K562 (cell line): ENCODE data around the gene ZNF778. TPM values are rescaled to one million over a fixed set of nuclear protein-coding genes. Genes with fewer than 3 reads are reported as not detected.
"Not testable (repeated sequence)": the region's sequence is repeated elsewhere in the genome, so short reads cannot be mapped to it uniquely, and the experiment has no call there.

Experiments used
- ATAC-seq: fragments of 200-7000 bp; cut with Tn5 transposase; 3 replicates; pipeline ENCODE4 v1.9.1; 2020; ENCODE audit warnings: moderate library complexity
- BruUV-seq: library from RNA; stranded (reverse); fragments of 400-500 nt; replicated peaks from 2 replicates; lab custom pipeline; 2021; lab: Mats Ljungman, UMichigan
- CTCF ChIA-PET: fragments of 300-600 bp; formaldehyde crosslinking; extraction: SDS; loops from one replicate; lab custom pipeline; 2021; ENCODE audit warnings: low intra/inter-chr PET ratio; lab: Yijun Ruan, JAX
- POLR2A ChIA-PET: fragments of 300-600, 350-650 bp; sonication (Branson Sonifier 250); formaldehyde crosslinking; extraction: SDS; loops from one replicate; lab custom pipeline; 2021; ENCODE audit warnings: antibody characterized with exemption, inconsistent platforms; lab: Yijun Ruan, JAX
- DNase-seq, 4 experiments: peaks; one replicate each; pipeline versions ENCODE4 v3.0.0 to v3.0.0-alpha.2; 2011 to 2018; ENCODE audit warnings: low spot score in 3 of 4, mixed read lengths in 3 of 4; ENCODE audit errors: extremely low read depth in 1 of 4
- FAIRE-seq: peaks from 2 replicates; lab custom pipeline; 2011; peaks lifted over from hg19 to GRCh38; lab: Jason Lieb, UNC
- H2AFZ ChIP-seq: 2 replicates; pipeline ENCODE4 v1.6.0; 2011; ENCODE audit warnings: low read depth, low read length, control low read depth, inconsistent platforms
- H3K27ac ChIP-seq: fragments of 200-600 bp; 3 replicates; pipeline ENCODE4 v1.8.0; 2011; ENCODE audit warnings: low read depth, mild to moderate bottlenecking, control low read depth, inconsistent platforms, low read length, moderate library complexity, mixed read lengths; ENCODE audit errors: extremely low read depth
- H3K27me3 ChIP-seq, 2 experiments: fragments of 300-600 bp in 1 of 2; 2 replicates in 1 of 2; 3 replicates in 1 of 2; pipeline versions ENCODE4 v1.6.0 to v1.8.0; 2011; ENCODE audit warnings: inconsistent platforms in 2 of 2, low read length in 2 of 2, mild to moderate bottlenecking in 1 of 2, mixed read lengths in 1 of 2, moderate library complexity in 1 of 2; ENCODE audit not compliant: control insufficient read depth in 2 of 2, insufficient read depth in 2 of 2
- H3K36me3 ChIP-seq: fragments of 300-600 bp; 3 replicates; pipeline ENCODE4 v1.8.0; 2011; ENCODE audit warnings: mild to moderate bottlenecking, low read length, inconsistent platforms; ENCODE audit not compliant: control insufficient read depth, insufficient read depth
- H3K4me1 ChIP-seq, 2 experiments: fragments of 200-600 bp in 1 of 2; replicated peaks in 1 of 2; 2 replicates in 1 of 2; 3 replicates in 1 of 2; pipeline versions ENCODE4 v1.5.1 to v1.8.0; 2011; ENCODE audit warnings: inconsistent platforms in 2 of 2, low read length in 2 of 2, mild to moderate bottlenecking in 1 of 2, mixed read lengths in 1 of 2, moderate library complexity in 1 of 2; ENCODE audit not compliant: control insufficient read depth in 2 of 2, insufficient read depth in 2 of 2
- H3K4me2 ChIP-seq: 2 replicates; pipeline ENCODE4 v1.6.1; 2011; ENCODE audit warnings: low read length, control low read depth, inconsistent platforms, mixed read lengths; ENCODE audit not compliant: insufficient read depth
- H3K4me3 ChIP-seq: fragments of 200-600 bp; sonication (generic), shearing (Covaris generic); 2 replicates; pipeline ENCODE4 v1.5.1; 2016; ENCODE audit warnings: control low read depth, inconsistent platforms
- H3K79me2 ChIP-seq: fragments of 200-600 bp; 3 replicates; pipeline ENCODE4 v1.8.0; 2011; ENCODE audit warnings: low read length, inconsistent platforms; ENCODE audit not compliant: control insufficient read depth, insufficient read depth
- H3K9ac ChIP-seq, 2 experiments: 2 replicates each; pipeline versions ENCODE4 v1.6.0 to v1.6.1; 2011; ENCODE audit warnings: low read depth in 2 of 2, low read length in 2 of 2, control low read depth in 1 of 2, inconsistent platforms in 1 of 2, mild to moderate bottlenecking in 1 of 2, mixed read lengths in 1 of 2; ENCODE audit not compliant: insufficient read depth in 1 of 2
- H3K9me1 ChIP-seq: one replicate; pipeline ENCODE4 v1.6.0; 2011; ENCODE audit warnings: inconsistent platforms, mild to moderate bottlenecking, low read length, moderate library complexity; ENCODE audit not compliant: control insufficient read depth, insufficient read depth
- H3K9me3 ChIP-seq: replicated peaks from 2 replicates; pipeline ENCODE4 v1.5.1; 2011; ENCODE audit warnings: low read depth, low read length, inconsistent platforms; ENCODE audit not compliant: control insufficient read depth, insufficient read depth
- H4K20me1 ChIP-seq: replicated peaks from 2 replicates; pipeline ENCODE4 v1.6.1; 2011; ENCODE audit warnings: low read length, inconsistent platforms, mixed read lengths; ENCODE audit not compliant: control insufficient read depth, insufficient read depth
- ARID4B ChIP-seq: sonication (generic); formaldehyde crosslinking; IDR thresholded peaks from 2 replicates; pipeline ENCODE4 v1.8.0; 2022; ENCODE audit warnings: mild to moderate bottlenecking, missing genetic modification reagents
- CBX3 ChIP-seq, 2 experiments: IDR thresholded peaks; 1 replicate in 1 of 2; 2 replicates in 1 of 2; pipeline ENCODE4 v1.6.1; 2012; ENCODE audit warnings: inconsistent platforms in 2 of 2, low read length in 2 of 2, borderline replicate concordance in 1 of 2, control low read depth in 1 of 2
- CHD4 ChIP-seq: fragments of 200-600 bp; sonication (generic); IDR thresholded peaks from 3 replicates; pipeline ENCODE4 v1.6.1; 2012; ENCODE audit warnings: low read depth, mild to moderate bottlenecking, mixed read lengths, low read length, inconsistent platforms; ENCODE audit not compliant: insufficient read depth, insufficient replicate concordance, poor library complexity, severe bottlenecking
- FOXA3 ChIP-seq, 2 experiments: fragments of 450-650 bp in 1 of 2; sonication (generic) in 1 of 2; formaldehyde crosslinking; IDR thresholded peaks in 1 of 2; conservative IDR thresholded peaks in 1 of 2; 2 replicates each; pipeline versions ENCODE4 v1.4.0 to v1.8.0; 2020 to 2022; ENCODE audit warnings: mild to moderate bottlenecking in 2 of 2, missing genetic modification reagents in 1 of 2
- ZKSCAN1 ChIP-seq: fragments of 150-350 bp; IDR thresholded peaks from 2 replicates; pipeline ENCODE4 v1.6.1; 2016; ENCODE audit warnings: low read depth, low read length
- WGBS: fragments of 100-300 bp; shearing (Covaris generic); methylation state at CpG from one replicate; pipeline ENCODE4 v1.1.6; 2016; ENCODE audit warnings: low coverage, mixed read lengths; ENCODE audit not compliant: insufficient coverage; ENCODE audit errors: missing lambda C conversion rate; 5-methylcytosine and 5-hydroxymethylcytosine counted together
- in situ Hi-C: fragments of 300-500 bp; cut with MboI; formaldehyde crosslinking; loops from 4 replicates; pipeline ENCODE4 v1.15.0; 2018; ENCODE audit warnings: inconsistent platforms, mixed read lengths
- intact Hi-C: fragments of 100-400 bp; cut with micrococcal nuclease; formaldehyde crosslinking; loops from 2 replicates; pipeline ENCODE4 v1.14.2; 2022
- polyA plus RNA-seq, 8 experiments: library from polyadenylated mRNA; depleted of rRNA in 4 of 8; stranded (reverse) in 5 of 8; unstranded in 3 of 8; fragments of >200 nt; fragmentation: Nextera tagmentation in 2 of 8; fragmentation: Illumina TruSeq in 1 of 8; extraction: Ambion mirVana in 2 of 8; extraction: Trizol in 1 of 8; gene quantifications; 2 replicates each; pipeline versions ENCODE4 v1.2.1 to v1.2.3, GENCODE V29; 2011 to 2014; ENCODE audit warnings: inconsistent platforms in 1 of 8, missing spikeins in 1 of 8
- total RNA-seq, 7 experiments: library from RNA; depleted of rRNA in 6 of 7; stranded (reverse); fragments of >200 nt in 6 of 7; fragmentation: Illumina TruSeq in 2 of 7; extraction: Trizol in 2 of 7; gene quantifications; 2 replicates each; pipeline versions ENCODE4 v1.2.1 to v1.2.3, GENCODE V29; 2011 to 2021; ENCODE audit warnings: low replicate concordance in 1 of 7
- TF ChIP-seq, protein P1 (sequence below): sonication (generic); formaldehyde crosslinking; IDR thresholded peaks from 2 replicates; pipeline ENCODE4 v1.9.0; 2022; ENCODE audit warnings: mild to moderate bottlenecking, missing genetic modification reagents

ZNF778 gene
- total and polyA plus RNA-seq, 9 of the 15 experiments (the other 6 are each of a cell fraction or from before 2014, with no cell fraction given): 0.70 to 60.6 (median 7.5) TPM

DNA sequence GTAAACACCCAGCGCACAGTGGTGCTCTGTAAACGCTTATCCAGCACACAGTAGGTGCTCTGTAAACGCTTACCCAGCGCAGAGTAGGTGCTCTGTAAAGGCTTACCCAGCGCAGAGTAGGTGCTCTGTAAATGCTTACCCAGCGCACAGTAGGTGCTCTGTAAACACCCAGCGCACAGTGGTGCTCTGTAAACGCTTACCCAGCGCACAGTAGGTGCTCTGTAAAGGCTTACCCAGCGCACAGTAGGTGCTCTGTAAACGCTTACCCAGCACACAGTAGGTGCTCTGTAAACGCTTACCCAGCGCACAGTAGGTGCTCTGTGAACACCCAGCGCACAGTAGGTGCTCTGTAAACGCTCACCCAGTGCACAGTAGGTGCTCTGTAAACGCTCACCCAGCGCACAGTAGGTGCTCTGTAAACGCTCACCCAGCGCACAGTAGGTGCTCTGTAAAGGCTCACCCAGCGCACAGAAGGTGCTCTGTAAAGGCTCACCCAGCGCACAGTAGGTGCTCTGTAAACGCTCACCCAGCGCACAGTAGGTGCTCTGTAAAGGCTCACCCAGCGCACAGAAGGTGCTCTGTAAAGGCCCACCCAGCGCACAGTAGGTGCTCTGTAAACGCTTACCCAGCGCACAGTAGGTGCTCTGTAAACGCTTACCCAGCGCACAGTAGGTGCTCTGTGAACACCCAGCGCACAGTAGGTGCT, 31.5 kb upstream of the ZNF778 start:
- intact Hi-C loops, H3K4me3 ChIP-seq, H3K36me3 ChIP-seq, in situ Hi-C loops, H3K9ac ChIP-seq, H3K27ac ChIP-seq, BruUV-seq, DNase-seq, H3K4me2 ChIP-seq, H3K9me1 ChIP-seq, H2AFZ ChIP-seq, POLR2A ChIA-PET, H4K20me1 ChIP-seq, CTCF ChIA-PET, H3K79me2 ChIP-seq, H3K9me3 ChIP-seq, ATAC-seq, FAIRE-seq: not testable (repeated sequence)
- WGBS: 27% methylated on average over 24 of the region's 30 CpGs
- peak in 1 of 2 experiments; percentile 77; a peak in 2 of 4 replicates for TF ChIP-seq FOXA3 (CRISPR knock-in tag; conservative IDR thresholded peaks at IDR 0.05 in 1 of 2, IDR thresholded peaks at IDR 0.05 in 1 of 2)
- TF ChIP-seq CHD4: peak; percentile 77
- TF ChIP-seq ZKSCAN1: peak; percentile 98
- 0 out of 3 replicates have a peak, but pooled peaks of 1 of the 2 experiments have one; percentile 15 for TF ChIP-seq CBX3 (IDR thresholded peaks at IDR 0.05; ENCODE audit: borderline replicate concordance in 1 of 2, low read length in 2 of 2)
- TF ChIP-seq, protein P1, sequence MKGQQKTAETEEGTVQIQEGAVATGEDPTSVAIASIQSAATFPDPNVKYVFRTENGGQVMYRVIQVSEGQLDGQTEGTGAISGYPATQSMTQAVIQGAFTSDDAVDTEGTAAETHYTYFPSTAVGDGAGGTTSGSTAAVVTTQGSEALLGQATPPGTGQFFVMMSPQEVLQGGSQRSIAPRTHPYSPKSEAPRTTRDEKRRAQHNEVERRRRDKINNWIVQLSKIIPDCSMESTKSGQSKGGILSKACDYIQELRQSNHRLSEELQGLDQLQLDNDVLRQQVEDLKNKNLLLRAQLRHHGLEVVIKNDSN (CRISPR knock-in tag): 0 out of 2 replicates have a peak, but pooled peaks have one; percentile 24
- TF ChIP-seq ARID4B (CRISPR knock-in tag): 0 out of 2 replicates have a peak, but pooled peaks have one; percentile 36
- Histone ChIP-seq H3K27me3 (peaks cover 0 to 18% of the 10 kb centered on the region in 2 experiments; a peak in 2 of 5 replicates), H3K4me1 (peaks cover 0 to 45% of the 10 kb centered on the region in 2 experiments; a peak in 2 of 5 replicates)
